ENCODE measurements around the gene GNA15.

GRCh38 chr19:3121396-3121795 is 14.4 kb upstream of the GNA15 start:
- TF ChIP-seq CTCF (IDR thresholded peaks at IDR 0.05 in 8 of 11, conservative IDR thresholded peaks at IDR 0.05 in 3 of 11): no peak
- no peak for TF ChIP-seq POLR2A (IDR thresholded peaks at IDR 0.05)
- no peak for TF ChIP-seq POLR2AphosphoS5 (IDR thresholded peaks at IDR 0.05)

Data from spleen (tissue), 7 donors.